ENCODE results near the gene ZNF678.
"Not testable (repeated sequence)": the region's sequence is repeated elsewhere in the genome, so short reads cannot be mapped to it uniquely, and the experiment has no call there.

ZNF678 gene

GRCh38 chr1:227607336-227607898 is 44.1 kb downstream of the ZNF678 start:
- no peak for DNase-seq

GRCh38 chr1:227612658-227613057 is 49.3 kb downstream of the ZNF678 start:
- no peak for DNase-seq

GRCh38 chr1:227613526-227613925 is 50.2 kb downstream of the ZNF678 start:
- DNase-seq: no peak

- DNase-seq: no peak
These were observed 57.9 kb downstream of the ZNF678 start for GRCh38 chr1:227621211-227621610.

GRCh38 chr1:227622739-227623475 is 59.6 kb downstream of the ZNF678 start:
- DNase-seq: no peak

GRCh38 chr1:227632325-227632724 is 69.0 kb downstream of the ZNF678 start:
- no peak for DNase-seq

- no peak for DNase-seq
These were observed 72.2 kb downstream of the ZNF678 start for GRCh38 chr1:227635596-227635995.

- DNase-seq: no peak
These were observed 91.1 kb downstream of the ZNF678 start for GRCh38 chr1:227654431-227654830.

- DNase-seq: no peak
These were observed 91.7 kb downstream of the ZNF678 start for GRCh38 chr1:227654858-227655752.

GRCh38 chr1:227661495-227661894 is 98.1 kb downstream of the ZNF678 start:
- no peak for DNase-seq

GRCh38 chr1:227662933-227663332 is 99.6 kb downstream of the ZNF678 start:
- DNase-seq: no peak

- no peak for DNase-seq
These were observed 102.9 kb downstream of the ZNF678 start for GRCh38 chr1:227666286-227666685.

- no peak for DNase-seq
These were observed 110.1 kb downstream of the ZNF678 start for GRCh38 chr1:227673441-227673840.

- DNase-seq: no peak
These were observed 122.5 kb downstream of the ZNF678 start for GRCh38 chr1:227685807-227686206.

GRCh38 chr1:227697321-227697864 is 134.0 kb downstream of the ZNF678 start:
- DNase-seq: no peak

GRCh38 chr1:227701631-227702030 is 138.3 kb downstream of the ZNF678 start:
- not testable (repeated sequence) for DNase-seq

- DNase-seq: no peak
These were observed 144.5 kb downstream of the ZNF678 start for GRCh38 chr1:227707846-227708245.

GRCh38 chr1:227709451-227709850 is 146.1 kb downstream of the ZNF678 start:
- no peak for DNase-seq

- not testable (repeated sequence) for DNase-seq
These were observed 147.1 kb downstream of the ZNF678 start for GRCh38 chr1:227710474-227710873.

- no peak for DNase-seq
These were observed 149.3 kb downstream of the ZNF678 start for GRCh38 chr1:227712648-227713047.

GRCh38 chr1:227718932-227719331 is 155.6 kb downstream of the ZNF678 start:
- no peak for DNase-seq

GRCh38 chr1:227723474-227723873 is 160.1 kb downstream of the ZNF678 start:
- no peak for DNase-seq

GRCh38 chr1:227725046-227725445 is 161.7 kb downstream of the ZNF678 start:
- DNase-seq: no peak
